Measurements from ENCODE around the gene ISCA1.

DNA sequence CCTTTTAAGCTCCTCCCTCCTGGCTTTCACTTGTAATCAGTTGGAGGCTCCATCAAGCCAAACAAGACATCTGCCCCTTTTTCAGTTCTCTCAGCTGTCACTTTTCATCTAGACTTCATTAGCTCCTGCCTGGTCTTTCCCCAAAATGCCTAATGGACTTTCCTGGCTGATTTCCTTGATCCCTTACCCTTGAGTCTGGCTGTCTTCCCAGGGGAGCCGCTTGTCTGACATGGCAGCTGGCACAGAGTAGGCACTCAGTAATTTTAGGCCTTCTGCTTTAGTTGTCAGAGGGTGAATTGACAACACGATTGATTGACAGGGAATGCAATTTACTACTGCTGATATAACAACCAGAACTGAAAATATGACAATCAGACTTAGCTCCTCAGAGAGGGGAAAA lies 24.9 kb downstream of the ISCA1 start:
- TF ChIP-seq GABPA (IDR thresholded peaks at IDR 0.05; ENCODE audit: low read depth), result no peak
- no peak for TF ChIP-seq CTCF (IDR thresholded peaks at IDR 0.05; ENCODE audit: insufficient read depth, low read length)
- no peak for TF ChIP-seq POLR2AphosphoS5 (IDR thresholded peaks at IDR 0.05; ENCODE audit: low read depth)
